Uterus (tissue), 4 donors: Measurements from ENCODE around the gene GOLPH3L. TPM values are rescaled to one million over a fixed set of nuclear protein-coding genes. Genes with fewer than 3 reads are reported as not detected.
"Not testable (repeated sequence)": the region's sequence is repeated elsewhere in the genome, so short reads cannot be mapped to it uniquely, and the experiment has no call there.

Experiments used
- DNase-seq, 2 donors: peaks; one replicate each; pipeline ENCODE4 v3.0.0-alpha.2; 2019 to 2020
- H3K27ac ChIP-seq, 2 donors: fragments of 200-600 bp; sonication (generic); 1 replicate in 1 of 2; 2 replicates in 1 of 2; pipeline ENCODE4 v1.5.1; 2016 to 2018
- H3K27me3 ChIP-seq, 2 donors: fragments of 200-600 bp; sonication (generic); one replicate each; pipeline ENCODE4 v1.5.1; 2018 to 2019; ENCODE audit warnings: control low read depth in 1 of 2
- H3K36me3 ChIP-seq, 2 donors: fragments of 200-600 bp; sonication (generic); one replicate each; pipeline ENCODE4 v1.5.1; 2019; ENCODE audit warnings: control low read depth in 1 of 2
- H3K4me1 ChIP-seq, 2 donors: fragments of 200-600 bp; sonication (generic); one replicate each; pipeline ENCODE4 v1.5.1; 2018 to 2019; ENCODE audit warnings: control low read depth in 1 of 2
- H3K4me3 ChIP-seq, 2 donors: fragments of 200-600 bp; sonication (generic); 1 replicate in 1 of 2; 2 replicates in 1 of 2; pipeline ENCODE4 v1.5.1; 2018 to 2019; ENCODE audit warnings: mild to moderate bottlenecking in 1 of 2
- H3K9me3 ChIP-seq, 2 donors: fragments of 200-600 bp; sonication (generic); one replicate each; pipeline ENCODE4 v1.5.1; 2019; ENCODE audit warnings: control low read depth in 1 of 2
- POLR2A ChIP-seq, 2 donors: fragments of 450-650 bp; IDR thresholded peaks; one replicate each; pipeline ENCODE4 v1.6.1; 2016; ENCODE audit warnings: antibody characterized with exemption in 2 of 2, mild to moderate bottlenecking in 1 of 2, moderate library complexity in 1 of 2
- intact Hi-C: fragments of 100-400 bp; cut with DNase I; formaldehyde crosslinking; loops from one replicate; pipeline ENCODE4 v1.15.1; 2023; ENCODE audit warnings: low total_unique reads
- total RNA-seq, 4 donors: library from RNA; depleted of rRNA in 3 of 4; stranded (reverse); fragments of >200 nt in 3 of 4; gene quantifications; one replicate each; pipeline versions ENCODE4 v1.1.0 to v1.2.4, GENCODE V29; 2014 to 2023
- TF ChIP-seq, protein P1 (sequence below), 4 experiments: fragments of 200-600 bp in 2 of 4; fragments of 450-650 bp in 2 of 4; sonication (generic) in 2 of 4; IDR thresholded peaks; one replicate each; pipeline ENCODE4 v1.5.1; 2016 to 2019; ENCODE audit warnings: antibody characterized with exemption in 4 of 4, mild to moderate bottlenecking in 2 of 4, moderate library complexity in 1 of 4
- donor health status: DM: yes; HTN: yes; CAD: no.

Gene GOLPH3L
- total RNA-seq, 4 donors from 2014 or later, result 10.6 to 31.5 (median 21.3) TPM

GRCh38 chr1:150642296-150642695 is 54.7 kb downstream of the GOLPH3L start:
- H3K4me3 ChIP-seq, result no peak overlapping the region
- no peaks in the 10 kb centered on the region for H3K4me1 ChIP-seq
- intact Hi-C loops, result no loop called here
- TF ChIP-seq, protein P1, sequence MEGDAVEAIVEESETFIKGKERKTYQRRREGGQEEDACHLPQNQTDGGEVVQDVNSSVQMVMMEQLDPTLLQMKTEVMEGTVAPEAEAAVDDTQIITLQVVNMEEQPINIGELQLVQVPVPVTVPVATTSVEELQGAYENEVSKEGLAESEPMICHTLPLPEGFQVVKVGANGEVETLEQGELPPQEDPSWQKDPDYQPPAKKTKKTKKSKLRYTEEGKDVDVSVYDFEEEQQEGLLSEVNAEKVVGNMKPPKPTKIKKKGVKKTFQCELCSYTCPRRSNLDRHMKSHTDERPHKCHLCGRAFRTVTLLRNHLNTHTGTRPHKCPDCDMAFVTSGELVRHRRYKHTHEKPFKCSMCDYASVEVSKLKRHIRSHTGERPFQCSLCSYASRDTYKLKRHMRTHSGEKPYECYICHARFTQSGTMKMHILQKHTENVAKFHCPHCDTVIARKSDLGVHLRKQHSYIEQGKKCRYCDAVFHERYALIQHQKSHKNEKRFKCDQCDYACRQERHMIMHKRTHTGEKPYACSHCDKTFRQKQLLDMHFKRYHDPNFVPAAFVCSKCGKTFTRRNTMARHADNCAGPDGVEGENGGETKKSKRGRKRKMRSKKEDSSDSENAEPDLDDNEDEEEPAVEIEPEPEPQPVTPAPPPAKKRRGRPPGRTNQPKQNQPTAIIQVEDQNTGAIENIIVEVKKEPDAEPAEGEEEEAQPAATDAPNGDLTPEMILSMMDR (IDR thresholded peaks at IDR 0.05), result no peak
- no peak for TF ChIP-seq POLR2A (IDR thresholded peaks at IDR 0.05)
- DNase-seq, result no peak
- no peaks in the 10 kb centered on the region for H3K27me3 ChIP-seq
- no peaks in the 10 kb centered on the region for H3K36me3 ChIP-seq
- no peaks in the 10 kb centered on the region for H3K9me3 ChIP-seq
- no peak overlapping the region for H3K27ac ChIP-seq

GRCh38 chr1:150641126-150641815 is 55.7 kb downstream of the GOLPH3L start:
- H3K27me3 ChIP-seq, H3K9me3 ChIP-seq, H3K4me3 ChIP-seq, H3K36me3 ChIP-seq, intact Hi-C loops, H3K4me1 ChIP-seq, H3K27ac ChIP-seq, DNase-seq: not testable (repeated sequence)

DNA sequence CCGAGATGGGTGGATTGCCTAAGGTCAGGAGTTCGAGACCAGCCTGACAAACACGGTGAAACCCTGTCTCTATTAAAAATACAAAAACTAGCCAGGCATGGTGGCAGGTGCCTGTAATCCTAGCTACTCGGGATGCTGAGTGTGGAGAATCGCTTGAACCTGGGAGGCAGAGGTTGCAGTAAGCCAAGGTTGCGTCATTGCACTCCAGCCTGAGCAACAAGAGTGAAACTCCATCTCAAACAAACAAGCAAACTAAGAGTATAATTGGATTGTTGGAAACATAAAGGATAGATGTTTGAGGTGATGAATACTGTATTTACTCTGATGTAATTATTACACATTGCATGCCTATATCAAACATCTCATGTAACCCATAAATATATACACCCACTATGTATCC is 58.5 kb downstream of the GOLPH3L start:
- H3K4me3 ChIP-seq, H3K9me3 ChIP-seq, intact Hi-C loops, H3K27me3 ChIP-seq, H3K36me3 ChIP-seq, H3K4me1 ChIP-seq, H3K27ac ChIP-seq, DNase-seq: not testable (repeated sequence)

- not testable (repeated sequence) for H3K4me3 ChIP-seq, H3K36me3 ChIP-seq, DNase-seq, H3K4me1 ChIP-seq, H3K27ac ChIP-seq, H3K9me3 ChIP-seq, H3K27me3 ChIP-seq
- intact Hi-C loops, result loop anchor here (5.0 kb wide), 1 partner anchor 78 kb away; no protein-coding TSS in a partner anchor
Observed at GRCh38 chr1:150634839-150635622, 61.9 kb downstream of the GOLPH3L start.

- peak; percentile 96 to 99 for DNase-seq
- Histone ChIP-seq H3K36me3 (no peaks in the 10 kb centered on the region), H3K9me3 (no peaks in the 10 kb centered on the region), H3K4me1 (peaks cover 0 to 8% of the 10 kb centered on the region in 2 donors), H3K4me3 (peak within 1 kb of the TSS; percentile 70 to 87), H3K27me3 (no peaks in the 10 kb centered on the region), H3K27ac (peak within 1 kb of the TSS; percentile 99)
- intact Hi-C loops, result no loop called here
- TF ChIP-seq, protein P1 (IDR thresholded peaks at IDR 0.05), result peak in 1 of 4 experiments; percentile 16
- peak; percentile 94 to 98 for TF ChIP-seq POLR2A (IDR thresholded peaks at IDR 0.05)
Observed at GRCh38 chr1:150629115-150629928, 67.6 kb downstream of the GOLPH3L start, which contains the start of gene ENSA. ENSA (minus strand) TSS chr1:150629612; CDS start chr1:150629470, 142 bp downstream.

DNA sequence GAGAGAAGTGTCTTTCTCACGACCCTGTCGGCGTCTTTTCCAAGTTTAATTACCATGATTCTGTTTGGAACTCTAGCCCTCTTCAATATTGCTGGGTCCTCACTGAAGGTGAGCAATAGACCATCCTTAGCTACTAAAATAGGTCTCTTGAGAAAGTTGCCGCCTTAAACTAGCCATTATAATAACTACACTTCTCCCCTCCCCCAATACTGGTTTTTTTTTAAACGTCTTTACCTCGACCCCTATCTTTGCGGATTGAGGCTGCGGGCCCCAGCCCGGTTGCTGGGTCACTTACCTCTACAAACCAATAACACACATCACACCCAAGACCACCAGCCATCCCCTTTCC is 68.2 kb downstream of the GOLPH3L start:
- H3K4me3 ChIP-seq, result peak overlapping the region; percentile 70 to 87
- DNase-seq, result no peak
- H3K36me3 ChIP-seq, result no peaks in the 10 kb centered on the region
- H3K4me1 ChIP-seq, result peaks cover 0 to 8% of the 10 kb centered on the region in 2 donors
- TF ChIP-seq, protein P1 (IDR thresholded peaks at IDR 0.05), result no peak
- no peak for TF ChIP-seq POLR2A (IDR thresholded peaks at IDR 0.05)
- no peaks in the 10 kb centered on the region for H3K9me3 ChIP-seq
- H3K27me3 ChIP-seq, result no peaks in the 10 kb centered on the region
- intact Hi-C loops, result no loop called here
- H3K27ac ChIP-seq, result peak overlapping the region; percentile 99
